ENCODE data around the gene VCAN. TPM values are rescaled to one million over a fixed set of nuclear protein-coding genes. Genes with fewer than 3 reads are reported as not detected.

The VCAN gene
- polyA plus RNA-seq, 2 donors, result 0.35 to 0.89 TPM

- H3K9me3 ChIP-seq (ENCODE audit: control insufficient read depth in 2 of 2, insufficient read depth in 1 of 2, low read depth in 1 of 2, low read length in 1 of 2), result peaks cover 0 to 3% of the 10 kb centered on the region in 2 donors
- 1% methylated on average over 43 to 46 of the region's 46 CpGs for WGBS, 2 donors
- no peaks in the 10 kb centered on the region for H3K36me3 ChIP-seq (ENCODE audit: control insufficient read depth in 2 of 2, insufficient read depth in 2 of 2, low read length in 1 of 2)
- peak overlapping the region; percentile 36 to 40 for H3K4me3 ChIP-seq (ENCODE audit: low read depth in 1 of 2, low read length in 2 of 2)
- peaks cover 0 to 10% of the 10 kb centered on the region in 2 donors for H3K27me3 ChIP-seq (ENCODE audit: control insufficient read depth in 1 of 2, insufficient read depth in 2 of 2, low read length in 2 of 2)
- H3K4me1 ChIP-seq (ENCODE audit: control insufficient read depth in 2 of 2, insufficient read depth in 2 of 2, low read length in 1 of 2), result peaks cover 0 to 14% of the 10 kb centered on the region in 2 donors
- H3K27ac ChIP-seq (ENCODE audit: low read depth in 2 of 2, low read length in 1 of 2), result peak overlapping the region; percentile 36 to 45
These were observed 2.7 kb downstream of the VCAN start for GRCh38 chr5:83474161-83474796.

GRCh38 chr5:83474991-83475390 is 3.4 kb downstream of the VCAN start:
- 27 to 33% methylated on average over 8 of the region's 8 CpGs for WGBS, 2 donors
- peaks cover 0 to 10% of the 10 kb centered on the region in 2 donors for H3K27me3 ChIP-seq (ENCODE audit: control insufficient read depth in 1 of 2, insufficient read depth in 2 of 2, low read length in 2 of 2)
- peaks cover 0 to 14% of the 10 kb centered on the region in 2 donors for H3K4me1 ChIP-seq (ENCODE audit: control insufficient read depth in 2 of 2, insufficient read depth in 2 of 2, low read length in 1 of 2)
- H3K36me3 ChIP-seq (ENCODE audit: control insufficient read depth in 2 of 2, insufficient read depth in 2 of 2, low read length in 1 of 2), result no peaks in the 10 kb centered on the region
- no peak overlapping the region for H3K4me3 ChIP-seq (ENCODE audit: low read depth in 1 of 2, low read length in 2 of 2)
- peak overlapping the region in 1 of 2 donors; percentile 45 for H3K27ac ChIP-seq (ENCODE audit: low read depth in 2 of 2, low read length in 1 of 2)
- H3K9me3 ChIP-seq (ENCODE audit: control insufficient read depth in 2 of 2, insufficient read depth in 1 of 2, low read depth in 1 of 2, low read length in 1 of 2), result peaks cover 0 to 3% of the 10 kb centered on the region in 2 donors

GRCh38 chr5:83475391-83475863 is 3.9 kb downstream of the VCAN start:
- peaks cover 0 to 14% of the 10 kb centered on the region in 2 donors for H3K4me1 ChIP-seq (ENCODE audit: control insufficient read depth in 2 of 2, insufficient read depth in 2 of 2, low read length in 1 of 2)
- no peaks in the 10 kb centered on the region for H3K36me3 ChIP-seq (ENCODE audit: control insufficient read depth in 2 of 2, insufficient read depth in 2 of 2, low read length in 1 of 2)
- no peak overlapping the region for H3K27ac ChIP-seq (ENCODE audit: low read depth in 2 of 2, low read length in 1 of 2)
- H3K4me3 ChIP-seq (ENCODE audit: low read depth in 1 of 2, low read length in 2 of 2), result no peak overlapping the region
- WGBS, 2 donors, result 40 to 43% methylated on average over 5 of the region's 5 CpGs
- peaks cover 0 to 10% of the 10 kb centered on the region in 2 donors for H3K27me3 ChIP-seq (ENCODE audit: control insufficient read depth in 1 of 2, insufficient read depth in 2 of 2, low read length in 2 of 2)
- H3K9me3 ChIP-seq (ENCODE audit: control insufficient read depth in 2 of 2, insufficient read depth in 1 of 2, low read depth in 1 of 2, low read length in 1 of 2), result peaks cover 0 to 3% of the 10 kb centered on the region in 2 donors

- no peaks in the 10 kb centered on the region for H3K36me3 ChIP-seq (ENCODE audit: control insufficient read depth in 2 of 2, insufficient read depth in 2 of 2, low read length in 1 of 2)
- WGBS, 2 donors, result 52 to 67% methylated on average over 5 of the region's 5 CpGs
- H3K4me3 ChIP-seq (ENCODE audit: low read depth in 1 of 2, low read length in 2 of 2), result no peak overlapping the region
- H3K27ac ChIP-seq (ENCODE audit: low read depth in 2 of 2, low read length in 1 of 2), result no peak overlapping the region
- peaks cover 0 to 14% of the 10 kb centered on the region in 2 donors for H3K4me1 ChIP-seq (ENCODE audit: control insufficient read depth in 2 of 2, insufficient read depth in 2 of 2, low read length in 1 of 2)
- H3K9me3 ChIP-seq (ENCODE audit: control insufficient read depth in 2 of 2, insufficient read depth in 1 of 2, low read depth in 1 of 2, low read length in 1 of 2), result peaks cover 0 to 3% of the 10 kb centered on the region in 2 donors
- peaks cover 0 to 8% of the 10 kb centered on the region in 2 donors for H3K27me3 ChIP-seq (ENCODE audit: control insufficient read depth in 1 of 2, insufficient read depth in 2 of 2, low read length in 2 of 2)
These were observed 4.6 kb downstream of the VCAN start for GRCh38 chr5:83475935-83476814.

- Histone ChIP-seq H3K36me3 (ENCODE audit: control insufficient read depth in 2 of 2, insufficient read depth in 2 of 2, low read length in 1 of 2) (no peaks in the 10 kb centered on the region), H3K27me3 (ENCODE audit: control insufficient read depth in 1 of 2, insufficient read depth in 2 of 2, low read length in 2 of 2) (no peaks in the 10 kb centered on the region), H3K9me3 (ENCODE audit: control insufficient read depth in 2 of 2, insufficient read depth in 1 of 2, low read depth in 1 of 2, low read length in 1 of 2) (no peaks in the 10 kb centered on the region), H3K4me1 (ENCODE audit: control insufficient read depth in 2 of 2, insufficient read depth in 2 of 2, low read length in 1 of 2) (no peaks in the 10 kb centered on the region), H3K27ac (ENCODE audit: low read depth in 2 of 2, low read length in 1 of 2) (no peak overlapping the region), H3K4me3 (ENCODE audit: low read depth in 1 of 2, low read length in 2 of 2) (no peak overlapping the region)
- WGBS, 2 donors, result 88 to 89% methylated on average over 1 of the region's 1 CpG
These were observed 11.4 kb downstream of the VCAN start for GRCh38 chr5:83482961-83483360.

- no peak overlapping the region for H3K27ac ChIP-seq (ENCODE audit: low read depth in 2 of 2, low read length in 1 of 2)
- H3K36me3 ChIP-seq (ENCODE audit: control insufficient read depth in 2 of 2, insufficient read depth in 2 of 2, low read length in 1 of 2), result no peaks in the 10 kb centered on the region
- 70 to 77% methylated on average over 2 of the region's 2 CpGs for WGBS, 2 donors
These were observed 12.8 kb downstream of the VCAN start for GRCh38 chr5:83484294-83484693.

GRCh38 chr5:83485842-83486241 is 14.3 kb downstream of the VCAN start:
- Histone ChIP-seq H3K27ac (ENCODE audit: low read depth in 2 of 2, low read length in 1 of 2) (no peak overlapping the region), H3K4me1 (ENCODE audit: control insufficient read depth in 2 of 2, insufficient read depth in 2 of 2, low read length in 1 of 2) (no peaks in the 10 kb centered on the region), H3K4me3 (ENCODE audit: low read depth in 1 of 2, low read length in 2 of 2) (no peak overlapping the region), H3K36me3 (ENCODE audit: control insufficient read depth in 2 of 2, insufficient read depth in 2 of 2, low read length in 1 of 2) (no peaks in the 10 kb centered on the region), H3K9me3 (ENCODE audit: control insufficient read depth in 2 of 2, insufficient read depth in 1 of 2, low read depth in 1 of 2, low read length in 1 of 2) (no peaks in the 10 kb centered on the region), H3K27me3 (ENCODE audit: control insufficient read depth in 1 of 2, insufficient read depth in 2 of 2, low read length in 2 of 2) (no peaks in the 10 kb centered on the region)
- 84 to 87% methylated on average over 4 of the region's 4 CpGs for WGBS, 2 donors

More at GRCh38 chr5:83484294-83484693, 12.8 kb downstream of the VCAN start:
- Histone ChIP-seq H3K9me3 (ENCODE audit: control insufficient read depth in 2 of 2, insufficient read depth in 1 of 2, low read depth in 1 of 2, low read length in 1 of 2) (no peaks in the 10 kb centered on the region), H3K27me3 (ENCODE audit: control insufficient read depth in 1 of 2, insufficient read depth in 2 of 2, low read length in 2 of 2) (no peaks in the 10 kb centered on the region), H3K4me1 (ENCODE audit: control insufficient read depth in 2 of 2, insufficient read depth in 2 of 2, low read length in 1 of 2) (no peaks in the 10 kb centered on the region), H3K4me3 (ENCODE audit: low read depth in 1 of 2, low read length in 2 of 2) (no peak overlapping the region)

- Histone ChIP-seq H3K27ac (ENCODE audit: low read depth in 2 of 2, low read length in 1 of 2) (no peak overlapping the region), H3K9me3 (ENCODE audit: control insufficient read depth in 2 of 2, insufficient read depth in 1 of 2, low read depth in 1 of 2, low read length in 1 of 2) (no peaks in the 10 kb centered on the region), H3K4me1 (ENCODE audit: control insufficient read depth in 2 of 2, insufficient read depth in 2 of 2, low read length in 1 of 2) (no peaks in the 10 kb centered on the region), H3K36me3 (ENCODE audit: control insufficient read depth in 2 of 2, insufficient read depth in 2 of 2, low read length in 1 of 2) (no peaks in the 10 kb centered on the region), H3K4me3 (ENCODE audit: low read depth in 1 of 2, low read length in 2 of 2) (no peak overlapping the region), H3K27me3 (ENCODE audit: control insufficient read depth in 1 of 2, insufficient read depth in 2 of 2, low read length in 2 of 2) (no peaks in the 10 kb centered on the region)
- 68 to 70% methylated on average over 1 of the region's 1 CpG for WGBS, 2 donors
These were observed 15.6 kb downstream of the VCAN start for GRCh38 chr5:83487155-83487554.

- H3K4me3 ChIP-seq (ENCODE audit: low read depth in 1 of 2, low read length in 2 of 2), result no peak overlapping the region
- no peaks in the 10 kb centered on the region for H3K36me3 ChIP-seq (ENCODE audit: control insufficient read depth in 2 of 2, insufficient read depth in 2 of 2, low read length in 1 of 2)
- no peak overlapping the region for H3K27ac ChIP-seq (ENCODE audit: low read depth in 2 of 2, low read length in 1 of 2)
- H3K9me3 ChIP-seq (ENCODE audit: control insufficient read depth in 2 of 2, insufficient read depth in 1 of 2, low read depth in 1 of 2, low read length in 1 of 2), result no peaks in the 10 kb centered on the region
- 20 to 21% methylated on average over 1 of the region's 1 CpG for WGBS, 2 donors
- H3K4me1 ChIP-seq (ENCODE audit: control insufficient read depth in 2 of 2, insufficient read depth in 2 of 2, low read length in 1 of 2), result no peaks in the 10 kb centered on the region
- H3K27me3 ChIP-seq (ENCODE audit: control insufficient read depth in 1 of 2, insufficient read depth in 2 of 2, low read length in 2 of 2), result no peaks in the 10 kb centered on the region
These were observed 16.7 kb downstream of the VCAN start for GRCh38 chr5:83488271-83488670.
